GM12878 (cell line): ENCODE results near the gene HMBS. TPM values are rescaled to one million over a fixed set of nuclear protein-coding genes. Genes with fewer than 3 reads are reported as not detected.
A peak's percentile ranks its signal among the peaks of the same experiment; 100 is the strongest.

ENCODE experiments used
- ATF7 ChIP-seq: fragments of 450-650 bp; IDR thresholded peaks from 2 replicates; pipeline ENCODE4 v1.6.1; 2016; ENCODE audit warnings: low read depth, mild to moderate bottlenecking
- CEBPB ChIP-seq, 2 experiments: fragments of 150-350 bp in 1 of 2; IDR thresholded peaks; 2 replicates each; pipeline ENCODE4 v1.6.1; 2012 to 2014; ENCODE audit warnings: low read depth in 2 of 2, low read length in 2 of 2, borderline replicate concordance in 1 of 2, inconsistent platforms in 1 of 2
- CREM ChIP-seq: IDR thresholded peaks from 2 replicates; pipeline ENCODE4 v1.6.1; 2014; ENCODE audit warnings: antibody characterized with exemption, low read depth
- FOXK2 ChIP-seq: fragments of 450-650 bp; IDR thresholded peaks from 2 replicates; pipeline ENCODE4 v1.6.1; 2017; ENCODE audit warnings: mild to moderate bottlenecking, moderate library complexity
- GATAD2B ChIP-seq: fragments of 450-650 bp; conservative IDR thresholded peaks from 2 replicates; pipeline ENCODE4 v1.6.1; 2017; ENCODE audit warnings: low read depth, mild to moderate bottlenecking, moderate library complexity
- HDGF ChIP-seq: fragments of 450-650 bp; IDR thresholded peaks from 2 replicates; pipeline ENCODE4 v1.6.1; 2016; ENCODE audit warnings: antibody characterized with exemption
- JUNB ChIP-seq: IDR thresholded peaks from 2 replicates; pipeline ENCODE4 v1.6.1; 2016; ENCODE audit warnings: antibody characterized with exemption, mild to moderate bottlenecking
- MEF2B ChIP-seq: fragments of 450-650 bp; IDR thresholded peaks from 2 replicates; pipeline ENCODE4 v1.6.1; 2018; ENCODE audit warnings: mild to moderate bottlenecking, moderate library complexity; ENCODE audit not compliant: partially characterized antibody, poor library complexity, severe bottlenecking
- MTA3 ChIP-seq: IDR thresholded peaks from 2 replicates; pipeline ENCODE4 v1.6.1; 2012; ENCODE audit warnings: low read length, inconsistent platforms, borderline replicate concordance
- MXI1 ChIP-seq: fragments of 150-350 bp; IDR thresholded peaks from 2 replicates; pipeline ENCODE4 v1.6.1; 2011; ENCODE audit warnings: low read depth, mild to moderate bottlenecking, inconsistent platforms, low read length, improper control_type of control experiment
- PAX5 ChIP-seq: IDR thresholded peaks from 2 replicates; pipeline ENCODE4 v1.6.1; 2011; ENCODE audit warnings: low read depth, low read length, borderline replicate concordance
- POLR2AphosphoS5 ChIP-seq: IDR thresholded peaks from 2 replicates; pipeline ENCODE4 v1.6.1; 2011; ENCODE audit warnings: mild to moderate bottlenecking, low read length, inconsistent platforms
- RAD21 ChIP-seq: IDR thresholded peaks from 2 replicates; pipeline ENCODE4 v1.6.1; 2011; ENCODE audit warnings: mild to moderate bottlenecking, low read depth, low read length, moderate library complexity; ENCODE audit not compliant: insufficient read depth
- RB1 ChIP-seq: fragments of 450-650 bp; formaldehyde crosslinking; IDR thresholded peaks from 2 replicates; pipeline ENCODE4 v1.6.1; 2017; ENCODE audit warnings: mild to moderate bottlenecking, borderline replicate concordance
- RELA ChIP-seq: fragments of 450-650 bp; IDR thresholded peaks from 2 replicates; pipeline ENCODE4 v1.8.0; 2014; ENCODE audit warnings: borderline replicate concordance; ENCODE audit not compliant: partially characterized antibody
- SMAD5 ChIP-seq: IDR thresholded peaks from 2 replicates; pipeline ENCODE4 v1.6.1; 2016; ENCODE audit warnings: antibody characterized with exemption, low read depth
- SMARCA5 ChIP-seq: fragments of 450-650 bp; IDR thresholded peaks from 2 replicates; pipeline ENCODE4 v1.6.1; 2017; ENCODE audit warnings: mild to moderate bottlenecking
- SP1 ChIP-seq: IDR thresholded peaks from one replicate; pipeline ENCODE4 v1.6.1; 2011; ENCODE audit warnings: low read depth, low read length
- SREBF1 ChIP-seq: IDR thresholded peaks from 2 replicates; pipeline ENCODE4 v1.6.1; 2012; ENCODE audit warnings: mild to moderate bottlenecking, low read length
- STAT1 ChIP-seq: fragments of 450-650 bp; conservative IDR thresholded peaks from 2 replicates; pipeline ENCODE4 v1.6.1; 2014; ENCODE audit warnings: antibody characterized with exemption, mild to moderate bottlenecking
- YY1 ChIP-seq: IDR thresholded peaks from 2 replicates; pipeline ENCODE4 v1.6.1; 2011; ENCODE audit warnings: low read depth, mild to moderate bottlenecking, low read length
- ZNF207 ChIP-seq: fragments of 450-650 bp; IDR thresholded peaks from 2 replicates; pipeline ENCODE4 v1.6.1; 2014; ENCODE audit warnings: antibody characterized with exemption, mild to moderate bottlenecking, borderline replicate concordance
- ZNF384 ChIP-seq: IDR thresholded peaks from 2 replicates; pipeline ENCODE4 v1.6.1; 2012; ENCODE audit warnings: low read depth, mild to moderate bottlenecking, low read length, improper control_type of control experiment, borderline replicate concordance
- ZNF622 ChIP-seq: fragments of 450-650 bp; IDR thresholded peaks from 2 replicates; pipeline ENCODE4 v1.6.1; 2017; ENCODE audit warnings: mild to moderate bottlenecking, inconsistent platforms
- polyA plus RNA-seq, 11 experiments: library from polyadenylated mRNA; depleted of rRNA in 4 of 11; unstranded in 6 of 11; stranded (reverse) in 5 of 11; fragments of >200 nt; fragmentation: Nextera tagmentation in 4 of 11; fragmentation: Illumina TruSeq in 1 of 11; extraction: Ambion mirVana in 4 of 11; extraction: Trizol in 1 of 11; gene quantifications; 1 replicate in 1 of 11; 2 replicates in 10 of 11; pipeline versions ENCODE4 v1.2.1 to v1.2.3, GENCODE V29; 2011 to 2016; ENCODE audit warnings: inconsistent platforms in 2 of 11, missing spikeins in 2 of 11, low read depth in 1 of 11
- total RNA-seq, 4 experiments: library from RNA; depleted of rRNA in 3 of 4; stranded (reverse); fragments of >200 nt in 3 of 4; fragmentation: Illumina TruSeq in 1 of 4; extraction: Trizol in 1 of 4; gene quantifications; 2 replicates each; pipeline versions ENCODE4 v1.2.1 to v1.2.3, GENCODE V29; 2013 to 2021
- TF ChIP-seq, protein P1 (sequence below): fragments of 450-650 bp; IDR thresholded peaks from 2 replicates; pipeline ENCODE4 v1.6.1; 2016; ENCODE audit warnings: mild to moderate bottlenecking
- TF ChIP-seq, protein P2 (sequence below): fragments of 450-650 bp; formaldehyde crosslinking; IDR thresholded peaks from 2 replicates; pipeline ENCODE4 v1.4.0; 2022; ENCODE audit warnings: mild to moderate bottlenecking, moderate library complexity
- TF ChIP-seq, protein P3 (sequence below): fragments of 150-350 bp; IDR thresholded peaks from 2 replicates; pipeline ENCODE4 v1.6.1; 2014; ENCODE audit warnings: mild to moderate bottlenecking, low read depth, low read length

Gene HMBS
- total and polyA plus RNA-seq, 10 of the 15 experiments (the other 5 are each of a cell fraction or from before 2014, with no cell fraction given), result 17.7 to 96.7 (median 49.7) TPM

DNA sequence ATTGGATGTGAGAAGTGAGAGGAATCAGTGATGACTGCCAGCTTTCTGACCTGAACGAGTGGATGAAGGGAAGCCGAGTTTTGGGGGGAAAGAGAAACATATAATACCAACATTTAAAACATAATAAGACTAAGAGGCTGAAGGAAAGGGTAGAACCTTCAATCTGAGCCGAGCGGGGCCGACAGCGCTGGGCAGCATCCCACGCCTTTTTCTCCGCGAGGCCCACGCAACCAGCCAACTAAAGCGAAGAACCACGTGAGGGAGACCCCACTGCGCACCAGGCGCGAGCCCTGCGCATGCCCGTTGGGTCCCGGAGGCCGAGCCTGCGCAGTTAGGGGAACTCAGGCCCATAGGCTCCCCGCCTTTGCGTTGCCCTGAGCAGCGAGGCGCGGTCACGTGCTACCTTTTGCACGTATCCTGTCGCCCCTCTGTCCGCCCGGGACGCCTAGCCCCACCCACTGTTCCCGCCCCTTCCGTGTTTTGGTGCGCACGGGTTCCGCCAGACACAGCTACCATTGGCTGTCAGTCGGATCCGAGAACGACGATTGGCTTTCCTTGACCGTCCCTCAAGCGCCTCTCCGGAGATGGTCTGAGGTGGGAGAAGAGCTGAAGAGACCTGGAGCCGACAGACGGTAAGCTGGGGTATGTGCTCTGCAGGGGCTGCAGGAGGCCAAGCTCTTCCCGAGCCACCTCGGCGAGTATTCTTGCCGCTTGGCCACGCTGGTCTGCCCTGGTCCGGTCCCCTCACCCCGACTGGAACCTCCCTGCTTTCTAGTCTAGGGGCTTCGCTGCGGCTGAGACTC, 36.5 kb downstream of the HMBS start, which contains the start of gene HINFP (continued):
- TF ChIP-seq CREM (peak; percentile 1; the same call in 1 of the 2 replicates), SMAD5 (peak; percentile 22; the same call in 1 of the 2 replicates), FOXK2 (0 out of 2 replicates have a peak, but pooled peaks have one; percentile 38), ZNF384 (no peak), RELA (peak; percentile 92), RAD21 (no peak), SMARCA5 (no peak), CEBPB (IDR thresholded peaks at IDR 0.05; ENCODE audit: borderline replicate concordance in 1 of 2, low read depth in 2 of 2, low read length in 2 of 2) (no peak), JUNB (no peak), PAX5 (peak; percentile 80), GATAD2B (no peak), STAT1 (no peak), SP1 (peak; percentile 94), YY1 (0 out of 2 replicates have a peak, but pooled peaks have one; percentile 33), SREBF1 (no peak), RB1 (0 out of 2 replicates have a peak, but pooled peaks have one; percentile 26), HDGF (peak; percentile 79; the same call in 1 of the 2 replicates), ZNF622 (no peak), POLR2AphosphoS5 (peak; percentile 87), MXI1 (peak; percentile 93), ATF7 (peak; percentile 58), MTA3 (no peak), MEF2B (peak; percentile 23), ZNF207 (0 out of 2 replicates have a peak, but pooled peaks have one; percentile 32)
- TF ChIP-seq, protein P1, sequence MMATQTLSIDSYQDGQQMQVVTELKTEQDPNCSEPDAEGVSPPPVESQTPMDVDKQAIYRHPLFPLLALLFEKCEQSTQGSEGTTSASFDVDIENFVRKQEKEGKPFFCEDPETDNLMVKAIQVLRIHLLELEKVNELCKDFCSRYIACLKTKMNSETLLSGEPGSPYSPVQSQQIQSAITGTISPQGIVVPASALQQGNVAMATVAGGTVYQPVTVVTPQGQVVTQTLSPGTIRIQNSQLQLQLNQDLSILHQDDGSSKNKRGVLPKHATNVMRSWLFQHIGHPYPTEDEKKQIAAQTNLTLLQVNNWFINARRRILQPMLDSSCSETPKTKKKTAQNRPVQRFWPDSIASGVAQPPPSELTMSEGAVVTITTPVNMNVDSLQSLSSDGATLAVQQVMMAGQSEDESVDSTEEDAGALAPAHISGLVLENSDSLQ, result peak; percentile 99
- TF ChIP-seq, protein P2, sequence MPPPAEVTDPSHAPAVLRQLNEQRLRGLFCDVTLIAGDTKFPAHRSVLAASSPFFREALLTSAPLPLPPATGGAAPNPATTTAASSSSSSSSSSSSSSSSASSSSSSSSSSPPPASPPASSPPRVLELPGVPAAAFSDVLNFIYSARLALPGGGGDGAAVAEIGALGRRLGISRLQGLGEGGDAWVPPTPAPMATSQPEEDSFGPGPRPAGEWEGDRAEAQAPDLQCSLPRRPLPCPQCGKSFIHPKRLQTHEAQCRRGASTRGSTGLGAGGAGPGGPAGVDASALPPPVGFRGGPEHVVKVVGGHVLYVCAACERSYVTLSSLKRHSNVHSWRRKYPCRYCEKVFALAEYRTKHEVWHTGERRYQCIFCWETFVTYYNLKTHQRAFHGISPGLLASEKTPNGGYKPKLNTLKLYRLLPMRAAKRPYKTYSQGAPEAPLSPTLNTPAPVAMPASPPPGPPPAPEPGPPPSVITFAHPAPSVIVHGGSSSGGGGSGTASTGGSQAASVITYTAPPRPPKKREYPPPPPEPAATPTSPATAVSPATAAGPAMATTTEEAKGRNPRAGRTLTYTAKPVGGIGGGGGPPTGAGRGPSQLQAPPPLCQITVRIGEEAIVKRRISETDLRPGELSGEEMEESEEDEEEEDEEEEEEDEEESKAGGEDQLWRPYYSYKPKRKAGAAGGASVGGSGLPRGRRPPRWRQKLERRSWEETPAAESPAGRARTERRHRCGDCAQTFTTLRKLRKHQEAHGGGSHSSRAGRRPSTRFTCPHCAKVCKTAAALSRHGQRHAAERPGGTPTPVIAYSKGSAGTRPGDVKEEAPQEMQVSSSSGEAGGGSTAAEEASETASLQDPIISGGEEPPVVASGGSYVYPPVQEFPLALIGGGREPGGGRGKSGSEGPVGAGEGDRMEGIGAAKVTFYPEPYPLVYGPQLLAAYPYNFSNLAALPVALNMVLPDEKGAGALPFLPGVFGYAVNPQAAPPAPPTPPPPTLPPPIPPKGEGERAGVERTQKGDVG (CRISPR knock-in tag), result no peak; the same call in 1 of the 2 replicates
- TF ChIP-seq, protein P3, sequence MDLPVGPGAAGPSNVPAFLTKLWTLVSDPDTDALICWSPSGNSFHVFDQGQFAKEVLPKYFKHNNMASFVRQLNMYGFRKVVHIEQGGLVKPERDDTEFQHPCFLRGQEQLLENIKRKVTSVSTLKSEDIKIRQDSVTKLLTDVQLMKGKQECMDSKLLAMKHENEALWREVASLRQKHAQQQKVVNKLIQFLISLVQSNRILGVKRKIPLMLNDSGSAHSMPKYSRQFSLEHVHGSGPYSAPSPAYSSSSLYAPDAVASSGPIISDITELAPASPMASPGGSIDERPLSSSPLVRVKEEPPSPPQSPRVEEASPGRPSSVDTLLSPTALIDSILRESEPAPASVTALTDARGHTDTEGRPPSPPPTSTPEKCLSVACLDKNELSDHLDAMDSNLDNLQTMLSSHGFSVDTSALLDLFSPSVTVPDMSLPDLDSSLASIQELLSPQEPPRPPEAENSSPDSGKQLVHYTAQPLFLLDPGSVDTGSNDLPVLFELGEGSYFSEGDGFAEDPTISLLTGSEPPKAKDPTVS, result no peak
